HepG2 (cell line): ENCODE data around the gene SRSF2. TPM values are rescaled to one million over a fixed set of nuclear protein-coding genes. Genes with fewer than 3 reads are reported as not detected.
A peak's percentile ranks its signal among the peaks of the same experiment; 100 is the strongest.

Experiments used
- AKAP8 ChIP-seq: sonication (generic); formaldehyde crosslinking; IDR thresholded peaks from 2 replicates; pipeline ENCODE4 v1.5.1; 2020; ENCODE audit warnings: mild to moderate bottlenecking, missing genetic modification reagents
- ARHGAP35 ChIP-seq: sonication (generic); formaldehyde crosslinking; IDR thresholded peaks from 2 replicates; pipeline ENCODE4 v1.9.0; 2022; ENCODE audit warnings: mild to moderate bottlenecking, inconsistent platforms, moderate library complexity, missing genetic modification reagents, borderline replicate concordance
- BRD4 ChIP-seq: sonication (generic); formaldehyde crosslinking; IDR thresholded peaks from 2 replicates; pipeline ENCODE4 v1.4.0; 2020; ENCODE audit warnings: missing genetic modification reagents
- ESRRA ChIP-seq: sonication (generic); formaldehyde crosslinking; IDR thresholded peaks from 2 replicates; pipeline ENCODE4 v1.5.1; 2020; ENCODE audit warnings: mild to moderate bottlenecking, low read depth, missing genetic modification reagents
- HMGXB3 ChIP-seq: sonication (generic); formaldehyde crosslinking; IDR thresholded peaks from 2 replicates; pipeline ENCODE4 v1.4.0; 2020; ENCODE audit warnings: missing genetic modification reagents, borderline replicate concordance
- NCOA2 ChIP-seq: sonication (generic); formaldehyde crosslinking; IDR thresholded peaks from 2 replicates; pipeline ENCODE4 v1.8.0; 2022; ENCODE audit warnings: inconsistent platforms
- USF2 ChIP-seq, 2 experiments: sonication (generic) in 1 of 2; formaldehyde crosslinking in 1 of 2; IDR thresholded peaks; 2 replicates each; pipeline versions ENCODE4 v1.5.1 to v1.6.1; 2011 to 2020; ENCODE audit warnings: borderline replicate concordance in 1 of 2, low read depth in 1 of 2, low read length in 1 of 2, mild to moderate bottlenecking in 1 of 2, missing genetic modification reagents in 1 of 2, moderate library complexity in 1 of 2
- ZBTB21 ChIP-seq: sonication (generic); formaldehyde crosslinking; IDR thresholded peaks from 2 replicates; pipeline ENCODE4 v1.4.0; 2020; ENCODE audit warnings: missing genetic modification reagents
- ZNF160 ChIP-seq: sonication (generic); formaldehyde crosslinking; IDR thresholded peaks from 2 replicates; pipeline ENCODE4 v1.8.0; 2022; ENCODE audit warnings: mild to moderate bottlenecking, inconsistent platforms, missing genetic modification reagents
- ZNF18 ChIP-seq: sonication (generic); formaldehyde crosslinking; IDR thresholded peaks from 2 replicates; pipeline ENCODE4 v1.8.0; 2022; ENCODE audit warnings: mild to moderate bottlenecking, missing genetic modification reagents; ENCODE audit not compliant: insufficient replicate concordance
- ZNF20 ChIP-seq: sonication (generic); formaldehyde crosslinking; IDR thresholded peaks from 2 replicates; pipeline ENCODE4 v1.4.0; 2020; ENCODE audit warnings: mild to moderate bottlenecking, moderate library complexity, missing genetic modification reagents
- ZNF296 ChIP-seq: sonication (generic); formaldehyde crosslinking; conservative IDR thresholded peaks from 2 replicates; pipeline ENCODE4 v1.5.0; 2020; ENCODE audit warnings: mild to moderate bottlenecking, missing genetic modification reagents
- polyA plus RNA-seq, 8 experiments: library from polyadenylated mRNA; depleted of rRNA in 3 of 8; stranded (reverse) in 7 of 8; unstranded in 1 of 8; fragments of >200 nt; fragmentation: Illumina TruSeq in 4 of 8; extraction: Trizol in 4 of 8; gene quantifications; 2 replicates each; pipeline versions ENCODE4 v1.2.1 to v1.2.3, GENCODE V29; 2011 to 2016; ENCODE audit warnings: low read depth in 4 of 8, missing spikeins in 1 of 8, mixed read lengths in 1 of 8; ENCODE audit not compliant: insufficient read depth in 1 of 8
- total RNA-seq, 5 experiments: library from RNA; depleted of rRNA; stranded (reverse); fragments of >200 nt; fragmentation: Illumina TruSeq; extraction: Trizol; gene quantifications; 2 replicates each; pipeline ENCODE4 v1.2.3, GENCODE V29; 2016; ENCODE audit warnings: low read depth in 1 of 5
- TF ChIP-seq, protein P1 (sequence below): sonication (generic); formaldehyde crosslinking; IDR thresholded peaks from 2 replicates; pipeline ENCODE4 v1.5.0; 2020; ENCODE audit warnings: mild to moderate bottlenecking, missing genetic modification reagents
- TF ChIP-seq, protein P2 (sequence below): sonication (generic); formaldehyde crosslinking; IDR thresholded peaks from 2 replicates; pipeline ENCODE4; 2020; ENCODE audit warnings: missing genetic modification reagents, mild to moderate bottlenecking, borderline replicate concordance

The SRSF2 gene
- total and polyA plus RNA-seq, 2 of the 13 experiments (the other 11 are each of a cell fraction or from before 2014, with no cell fraction given), result 306 to 319 TPM

DNA sequence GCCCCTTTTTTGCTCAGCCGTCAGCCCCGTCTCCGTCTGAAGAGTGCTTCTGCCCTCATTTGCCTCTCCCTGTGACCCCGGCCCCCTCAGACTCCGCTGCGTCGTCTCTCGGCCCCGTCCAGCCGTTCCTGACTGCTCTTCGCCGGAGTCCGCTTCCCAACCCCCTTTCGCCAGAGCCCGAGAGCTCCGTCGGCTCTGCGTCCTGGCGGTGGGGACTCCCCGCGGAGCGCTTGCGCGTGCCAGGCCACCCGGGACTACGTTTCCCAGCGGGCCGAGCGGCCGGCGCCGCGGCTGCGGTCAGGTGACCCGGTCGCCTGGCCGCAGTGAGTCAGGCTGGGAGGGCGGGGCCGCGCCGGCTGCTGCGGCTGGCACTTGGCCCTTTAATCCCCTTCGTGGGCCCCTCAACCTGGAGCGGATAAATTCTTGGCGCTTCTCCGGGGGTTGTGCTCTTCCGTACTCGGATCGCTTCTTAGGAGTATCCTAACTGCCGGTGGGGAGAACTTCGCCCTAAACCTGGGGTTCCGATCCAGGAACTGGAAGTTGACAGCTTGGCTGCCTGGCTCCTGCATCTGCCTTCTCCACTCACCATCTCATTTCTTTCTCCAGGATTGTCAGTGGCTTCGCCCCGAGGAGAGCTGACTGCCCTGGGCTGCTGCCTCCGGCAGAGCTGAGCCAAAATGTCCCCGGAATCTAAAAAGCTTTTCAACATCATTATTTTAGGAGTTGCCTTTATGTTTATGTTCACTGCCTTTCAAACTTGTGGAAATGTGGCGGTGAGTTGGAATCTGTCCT lies 741 bp upstream of the SRSF2 start, which contains the start of gene MFSD11 (continued):
- TF ChIP-seq USF2 (IDR thresholded peaks at IDR 0.05; ENCODE audit: low read depth, low read length), result peak; percentile 88
- peak; percentile 85 for TF ChIP-seq USF2 (CRISPR knock-in tag; IDR thresholded peaks at IDR 0.05; ENCODE audit: borderline replicate concordance)
- peak; percentile 70; the same call in 1 of the 2 replicates for TF ChIP-seq HMGXB3 (CRISPR knock-in tag)
- TF ChIP-seq ESRRA (CRISPR knock-in tag), result 0 out of 2 replicates have a peak, but pooled peaks have one; percentile 6
- TF ChIP-seq ZNF296, result no peak
- TF ChIP-seq, protein P1, sequence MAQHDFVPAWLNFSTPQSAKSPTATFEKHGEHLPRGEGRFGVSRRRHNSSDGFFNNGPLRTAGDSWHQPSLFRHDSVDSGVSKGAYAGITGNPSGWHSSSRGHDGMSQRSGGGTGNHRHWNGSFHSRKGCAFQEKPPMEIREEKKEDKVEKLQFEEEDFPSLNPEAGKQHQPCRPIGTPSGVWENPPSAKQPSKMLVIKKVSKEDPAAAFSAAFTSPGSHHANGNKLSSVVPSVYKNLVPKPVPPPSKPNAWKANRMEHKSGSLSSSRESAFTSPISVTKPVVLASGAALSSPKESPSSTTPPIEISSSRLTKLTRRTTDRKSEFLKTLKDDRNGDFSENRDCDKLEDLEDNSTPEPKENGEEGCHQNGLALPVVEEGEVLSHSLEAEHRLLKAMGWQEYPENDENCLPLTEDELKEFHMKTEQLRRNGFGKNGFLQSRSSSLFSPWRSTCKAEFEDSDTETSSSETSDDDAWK (CRISPR knock-in tag), result no peak
- no peak for TF ChIP-seq BRD4 (CRISPR knock-in tag)
- no peak for TF ChIP-seq ZNF20
- TF ChIP-seq ARHGAP35, result no peak; the same call in 1 of the 2 replicates
- TF ChIP-seq, protein P2, sequence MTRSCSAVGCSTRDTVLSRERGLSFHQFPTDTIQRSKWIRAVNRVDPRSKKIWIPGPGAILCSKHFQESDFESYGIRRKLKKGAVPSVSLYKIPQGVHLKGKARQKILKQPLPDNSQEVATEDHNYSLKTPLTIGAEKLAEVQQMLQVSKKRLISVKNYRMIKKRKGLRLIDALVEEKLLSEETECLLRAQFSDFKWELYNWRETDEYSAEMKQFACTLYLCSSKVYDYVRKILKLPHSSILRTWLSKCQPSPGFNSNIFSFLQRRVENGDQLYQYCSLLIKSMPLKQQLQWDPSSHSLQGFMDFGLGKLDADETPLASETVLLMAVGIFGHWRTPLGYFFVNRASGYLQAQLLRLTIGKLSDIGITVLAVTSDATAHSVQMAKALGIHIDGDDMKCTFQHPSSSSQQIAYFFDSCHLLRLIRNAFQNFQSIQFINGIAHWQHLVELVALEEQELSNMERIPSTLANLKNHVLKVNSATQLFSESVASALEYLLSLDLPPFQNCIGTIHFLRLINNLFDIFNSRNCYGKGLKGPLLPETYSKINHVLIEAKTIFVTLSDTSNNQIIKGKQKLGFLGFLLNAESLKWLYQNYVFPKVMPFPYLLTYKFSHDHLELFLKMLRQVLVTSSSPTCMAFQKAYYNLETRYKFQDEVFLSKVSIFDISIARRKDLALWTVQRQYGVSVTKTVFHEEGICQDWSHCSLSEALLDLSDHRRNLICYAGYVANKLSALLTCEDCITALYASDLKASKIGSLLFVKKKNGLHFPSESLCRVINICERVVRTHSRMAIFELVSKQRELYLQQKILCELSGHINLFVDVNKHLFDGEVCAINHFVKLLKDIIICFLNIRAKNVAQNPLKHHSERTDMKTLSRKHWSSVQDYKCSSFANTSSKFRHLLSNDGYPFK (CRISPR knock-in tag), result peak; percentile 43; the same call in 1 of the 2 replicates
- TF ChIP-seq ZNF160, result no peak; the same call in 1 of the 2 replicates
- no peak for TF ChIP-seq NCOA2 (CRISPR knock-in tag)
- TF ChIP-seq AKAP8, result no peak
- TF ChIP-seq ZBTB21 (CRISPR knock-in tag), result no peak
- TF ChIP-seq ZNF18 (CRISPR knock-in tag), result no peak
